Activated naive CD4-positive, alpha-beta T cell treated with anti-CD3 and anti-CD28 coated beads, Interleukin-2, amount 10 ng/mL, durations not matched to agents 7 days and 5 days (primary cell): ENCODE data around the gene EFCAB3.
"Not testable (repeated sequence)": the region's sequence is repeated elsewhere in the genome, so short reads cannot be mapped to it uniquely, and the experiment has no call there.

Experiments used
- CTCF ChIA-PET: fragments of 350-600 bp; sonication (Branson Sonifier 250); formaldehyde crosslinking; loops from one replicate; lab custom pipeline; 2021; ENCODE audit warnings: antibody characterized with exemption; lab: Charles Lee
- DNase-seq: peaks from one replicate; pipeline ENCODE4 v3.0.0-alpha.2; 2020
- H3K27ac Mint-ChIP-seq: one replicate; pipeline ENCODE4 v1.8.0; 2021; ENCODE audit warnings: mild to moderate bottlenecking, moderate library complexity, mixed read lengths
- H3K27me3 Mint-ChIP-seq: one replicate; pipeline ENCODE4 v1.8.0; 2021; ENCODE audit warnings: mild to moderate bottlenecking, mixed read lengths
- H3K36me3 Mint-ChIP-seq: one replicate; pipeline ENCODE4 v1.8.0; 2021; ENCODE audit warnings: mixed read lengths
- H3K4me1 Mint-ChIP-seq: one replicate; pipeline ENCODE4 v1.8.0; 2021; ENCODE audit warnings: mixed read lengths
- H3K4me3 Mint-ChIP-seq: one replicate; pipeline ENCODE4 v1.8.0; 2021; ENCODE audit warnings: mild to moderate bottlenecking, moderate library complexity, mixed read lengths
- H3K9me3 Mint-ChIP-seq: one replicate; pipeline ENCODE4 v1.8.0; 2021; ENCODE audit warnings: mixed read lengths

Gene EFCAB3

GRCh38 chr17:62380253-62380652, at the start of gene EFCAB3:
EFCAB3 (plus strand) TSS chr17:62380553; CDS start chr17:62382980, 2,427 bp downstream.
- CTCF ChIA-PET, result no interaction called here
- Mint-ChIP-seq H3K27me3 (peaks cover 15% of the 10 kb centered on the region), H3K9me3 (no peaks in the 10 kb centered on the region), H3K36me3 (no peaks in the 10 kb centered on the region), H3K4me3 (no peak within 1 kb of the TSS), H3K4me1 (no peaks in the 10 kb centered on the region), H3K27ac (no peak within 1 kb of the TSS)
- no peak for DNase-seq

- CTCF ChIA-PET, result no interaction called here
- Mint-ChIP-seq H3K36me3 (no peaks in the 10 kb centered on the region), H3K4me3 (no peak overlapping the region), H3K27ac (no peak overlapping the region), H3K4me1 (no peaks in the 10 kb centered on the region), H3K27me3 (peaks cover 7% of the 10 kb centered on the region), H3K9me3 (peaks cover 4% of the 10 kb centered on the region)
- no peak for DNase-seq
These were observed 43.8 kb upstream of the EFCAB3 start for GRCh38 chr17:62336527-62336926.

DNA sequence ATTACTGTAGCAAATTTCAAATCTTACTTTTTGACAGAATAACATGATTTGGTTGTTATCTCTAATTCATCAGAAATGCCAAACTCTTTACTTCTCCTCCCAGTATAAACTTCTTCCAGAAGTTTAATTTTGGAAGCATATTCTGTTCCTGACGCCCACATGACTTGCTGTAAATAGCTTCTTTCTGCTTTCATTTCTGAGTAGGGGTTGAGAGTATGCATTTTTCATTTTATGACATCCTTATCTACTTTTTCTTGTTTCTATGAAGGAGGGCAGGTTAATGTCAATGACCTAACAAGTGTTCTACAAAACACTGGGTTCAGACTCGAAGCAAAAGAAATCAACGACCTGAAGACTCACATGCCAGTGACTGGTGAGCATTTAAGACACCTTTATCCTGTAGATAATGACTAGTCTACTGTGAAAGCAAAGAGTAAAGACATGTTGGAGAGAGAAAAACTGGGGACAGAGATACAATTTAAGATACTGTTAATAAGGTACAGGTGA, 36.5 kb upstream of the EFCAB3 start:
- no peaks in the 10 kb centered on the region for H3K9me3 Mint-ChIP-seq
- H3K4me1 Mint-ChIP-seq, result no peaks in the 10 kb centered on the region
- H3K27ac Mint-ChIP-seq, result no peak overlapping the region
- no peak for DNase-seq
- no peak overlapping the region for H3K4me3 Mint-ChIP-seq
- peaks cover 4% of the 10 kb centered on the region for H3K27me3 Mint-ChIP-seq
- H3K36me3 Mint-ChIP-seq, result no peaks in the 10 kb centered on the region
- CTCF ChIA-PET, result no interaction called here

DNA sequence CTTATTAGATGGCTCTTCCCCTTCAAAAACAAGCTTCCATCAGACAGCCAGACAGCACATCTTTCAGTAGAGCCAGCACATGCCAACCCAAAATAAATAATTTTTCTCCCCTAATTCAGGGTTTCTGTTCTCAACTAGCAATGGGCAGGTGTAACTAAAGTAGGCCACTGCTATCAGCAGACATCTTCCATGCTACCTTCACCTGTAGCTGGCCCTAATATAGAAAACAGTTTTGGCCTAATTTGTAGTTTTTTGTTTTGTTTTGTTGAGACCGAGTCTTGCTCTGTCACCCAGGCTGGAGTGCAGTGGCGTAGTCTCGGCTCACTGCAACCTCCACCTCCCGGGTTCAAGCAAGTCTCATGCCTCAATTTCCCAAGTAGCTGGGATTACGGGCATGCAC, 29.2 kb upstream of the EFCAB3 start:
- no peaks in the 10 kb centered on the region for H3K36me3 Mint-ChIP-seq
- H3K4me1 Mint-ChIP-seq, result no peaks in the 10 kb centered on the region
- peaks cover 4% of the 10 kb centered on the region for H3K27me3 Mint-ChIP-seq
- CTCF ChIA-PET, result no interaction called here
- no peak overlapping the region for H3K4me3 Mint-ChIP-seq
- no peak overlapping the region for H3K27ac Mint-ChIP-seq
- H3K9me3 Mint-ChIP-seq, result no peaks in the 10 kb centered on the region
- no peak for DNase-seq

GRCh38 chr17:62366191-62366590, 14.2 kb upstream of the EFCAB3 start:
- no peak overlapping the region for H3K27ac Mint-ChIP-seq
- no peaks in the 10 kb centered on the region for H3K36me3 Mint-ChIP-seq
- no peak for DNase-seq
- CTCF ChIA-PET, result no interaction called here
- H3K4me3 Mint-ChIP-seq, result no peak overlapping the region
- H3K4me1 Mint-ChIP-seq, result no peaks in the 10 kb centered on the region
- no peaks in the 10 kb centered on the region for H3K27me3 Mint-ChIP-seq
- peaks cover 2% of the 10 kb centered on the region for H3K9me3 Mint-ChIP-seq

DNA sequence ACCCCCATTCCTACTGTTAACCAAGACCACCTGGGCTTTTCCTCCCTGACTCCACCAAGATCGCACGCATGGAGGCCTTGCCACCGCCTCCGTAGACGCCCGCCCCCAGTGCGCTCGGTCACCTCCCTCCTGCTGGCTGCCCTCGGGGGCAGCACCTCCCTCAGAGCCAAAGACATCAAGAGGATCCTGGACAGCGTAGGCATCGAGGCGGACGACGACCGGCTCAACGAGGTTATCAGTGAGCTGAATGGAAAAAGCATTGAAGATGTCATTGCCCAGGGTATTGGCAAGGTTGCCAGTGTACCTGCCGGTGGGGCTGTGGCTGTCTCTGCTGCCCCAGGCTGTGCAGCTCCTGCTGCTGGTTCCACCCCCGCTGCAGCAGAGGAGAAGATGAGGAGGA, 1.2 kb downstream of the EFCAB3 start:
- CTCF ChIA-PET, result no interaction called here
- Mint-ChIP-seq H3K36me3 (no peaks in the 10 kb centered on the region), H3K27ac (no peak overlapping the region), H3K27me3 (peaks cover 16% of the 10 kb centered on the region), H3K4me1 (no peaks in the 10 kb centered on the region), H3K9me3 (no peaks in the 10 kb centered on the region), H3K4me3 (no peak overlapping the region)
- DNase-seq, result no peak

DNA sequence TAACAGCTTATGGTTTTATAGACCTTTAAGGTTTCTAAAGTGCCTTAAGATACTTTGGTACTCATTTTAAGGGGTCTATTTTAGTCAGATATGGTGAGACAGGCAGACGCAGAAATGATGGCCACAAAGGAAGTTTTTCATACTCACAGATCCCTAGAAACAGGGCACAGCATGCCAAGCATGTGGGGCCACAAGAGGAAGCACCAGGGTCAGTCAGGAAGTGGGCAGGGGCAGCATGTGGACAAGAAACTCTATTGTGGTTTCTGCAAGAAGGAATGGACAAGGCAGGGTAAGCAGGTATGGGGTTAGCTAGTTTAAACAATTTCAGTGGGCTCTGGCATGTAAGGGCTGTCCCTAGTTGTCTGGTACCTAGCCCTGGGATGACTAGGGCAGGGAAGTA, 8.5 kb downstream of the EFCAB3 start:
- Mint-ChIP-seq H3K36me3 (no peaks in the 10 kb centered on the region), H3K27me3 (peaks cover 4% of the 10 kb centered on the region), H3K4me3 (no peak overlapping the region), H3K4me1 (no peaks in the 10 kb centered on the region), H3K27ac (no peak overlapping the region), H3K9me3 (no peaks in the 10 kb centered on the region)
- CTCF ChIA-PET, result no interaction called here
- no peak for DNase-seq

DNA sequence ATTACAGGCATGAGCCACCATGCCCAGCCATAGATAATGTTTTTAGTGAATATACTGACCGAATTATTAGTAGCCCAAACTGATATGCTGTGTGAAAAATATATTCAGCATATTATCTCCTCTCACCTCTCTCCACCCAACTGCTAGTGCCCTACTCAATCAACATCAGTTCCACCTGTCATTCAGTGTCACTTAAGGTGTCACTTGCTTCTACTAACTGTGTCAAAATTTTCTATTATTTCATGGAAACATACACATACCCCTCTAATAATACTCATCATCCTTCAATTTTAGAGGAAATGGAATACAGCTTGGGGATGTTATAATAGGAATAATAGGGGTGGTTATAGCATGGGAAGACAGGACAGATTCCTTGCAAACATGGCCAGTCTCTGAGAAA, 12.6 kb downstream of the EFCAB3 start:
- Mint-ChIP-seq H3K4me1 (no peaks in the 10 kb centered on the region), H3K9me3 (no peaks in the 10 kb centered on the region), H3K27me3 (peaks cover 6% of the 10 kb centered on the region), H3K27ac (no peak overlapping the region), H3K4me3 (no peak overlapping the region), H3K36me3 (no peaks in the 10 kb centered on the region)
- DNase-seq, result no peak
- CTCF ChIA-PET, result no interaction called here

DNA sequence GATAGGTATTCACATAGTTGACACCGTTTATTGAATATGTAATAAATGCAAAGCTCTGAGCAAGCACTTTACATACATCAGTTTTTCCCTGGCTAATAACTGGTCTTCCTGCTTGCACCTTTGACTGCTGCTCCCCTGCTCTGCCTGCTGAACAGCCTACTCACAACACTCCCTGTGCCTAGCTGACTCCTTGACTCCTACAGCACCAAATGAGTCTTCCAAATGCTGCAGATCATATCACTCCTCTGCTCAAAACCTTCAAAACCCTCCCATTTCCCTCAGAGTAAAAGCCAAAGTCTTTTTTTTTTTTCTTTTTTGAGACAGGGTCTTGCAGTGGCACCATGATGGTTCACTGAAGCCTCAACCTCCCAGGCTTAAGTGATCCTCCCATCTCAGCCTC, 18.5 kb downstream of the EFCAB3 start:
- H3K9me3 Mint-ChIP-seq, result no peaks in the 10 kb centered on the region
- no peak overlapping the region for H3K27ac Mint-ChIP-seq
- CTCF ChIA-PET, result no interaction called here
- H3K36me3 Mint-ChIP-seq, result no peaks in the 10 kb centered on the region
- peaks cover 17% of the 10 kb centered on the region for H3K27me3 Mint-ChIP-seq
- H3K4me1 Mint-ChIP-seq, result no peaks in the 10 kb centered on the region
- H3K4me3 Mint-ChIP-seq, result no peak overlapping the region
- DNase-seq, result no peak

GRCh38 chr17:62405451-62405850, 25.1 kb downstream of the EFCAB3 start:
- Mint-ChIP-seq H3K27ac (no peak overlapping the region), H3K27me3 (peaks cover 18% of the 10 kb centered on the region), H3K36me3 (no peaks in the 10 kb centered on the region), H3K4me3 (no peak overlapping the region), H3K4me1 (no peaks in the 10 kb centered on the region), H3K9me3 (no peaks in the 10 kb centered on the region)
- no peak for DNase-seq
- CTCF ChIA-PET, result interaction anchor here (0.7 kb wide), 1 partner anchor 11 kb away, joined by 3 read pairs; no protein-coding TSS in a partner anchor

DNA sequence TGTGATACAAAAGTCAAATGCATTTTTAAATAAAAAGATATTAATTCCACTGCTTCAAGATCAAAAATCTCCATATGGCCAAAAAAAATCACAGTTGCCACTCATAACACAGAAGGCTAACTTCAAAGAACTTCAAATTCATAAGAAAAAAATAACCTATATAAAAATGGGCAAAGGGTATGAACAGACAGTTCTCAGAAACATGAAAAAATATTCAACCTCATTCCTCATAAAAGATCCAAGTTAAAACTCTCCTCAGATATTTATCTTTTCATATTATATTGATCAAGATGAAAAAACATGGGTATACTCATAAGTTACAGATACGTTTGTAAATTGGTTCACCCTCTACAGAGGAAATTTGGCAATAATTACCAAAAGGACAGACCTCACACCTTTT, 32.7 kb downstream of the EFCAB3 start:
- CTCF ChIA-PET, result not testable (repeated sequence)
- peaks cover 35% of the 10 kb centered on the region for H3K27me3 Mint-ChIP-seq

DNA sequence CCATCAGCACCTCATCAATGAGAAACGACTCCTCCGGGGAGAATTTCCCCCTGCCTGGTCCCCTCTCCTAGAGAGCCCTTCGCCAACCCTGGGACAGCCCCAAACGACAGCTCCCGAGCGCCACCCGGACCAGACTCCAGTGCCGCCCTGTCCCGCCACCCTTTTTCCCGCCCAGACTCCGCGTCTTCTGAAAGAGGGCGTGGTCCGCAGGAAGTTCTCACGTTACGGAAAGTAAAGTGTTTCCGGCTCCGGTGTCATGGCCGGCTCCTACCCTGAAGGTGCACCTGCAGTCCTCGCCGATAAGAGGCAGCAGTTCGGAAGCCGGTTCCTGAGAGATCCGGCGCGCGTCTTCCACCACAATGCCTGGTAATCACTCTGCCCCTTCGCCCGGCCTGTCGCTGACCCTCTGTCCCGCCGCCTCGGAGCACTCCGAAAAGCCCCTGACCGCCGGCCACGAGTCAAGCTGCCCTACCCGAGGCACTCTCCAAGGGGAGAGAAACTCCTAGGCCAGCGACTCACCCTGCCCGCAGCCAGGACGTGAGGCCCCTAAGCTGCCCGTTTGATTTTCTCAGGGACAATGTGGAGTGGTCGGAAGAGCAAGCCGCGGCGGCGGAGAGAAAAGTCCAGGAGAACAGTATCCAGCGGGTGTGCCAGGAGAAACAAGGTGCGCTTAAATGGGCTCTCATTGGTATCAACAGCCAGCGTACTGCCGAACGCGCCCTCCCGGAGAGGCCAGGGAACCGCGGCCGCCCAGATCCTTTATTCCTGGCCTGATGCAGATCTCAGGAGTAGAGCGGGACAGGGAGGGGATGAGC, 43.5 kb downstream of the EFCAB3 start, which contains the start of gene METTL2A:
METTL2A (plus strand) TSS at position 251 of the 815 bp plus-strand sequence; CDS start at position 257, 6 bp downstream.
- DNase-seq, result peak; percentile 94
- H3K27ac Mint-ChIP-seq, result peak within 1 kb of the TSS; percentile 93
- H3K36me3 Mint-ChIP-seq, CTCF ChIA-PET, H3K27me3 Mint-ChIP-seq, H3K9me3 Mint-ChIP-seq: not testable (repeated sequence)
- peak within 1 kb of the TSS; percentile 99 for H3K4me3 Mint-ChIP-seq
- peaks cover 32% of the 10 kb centered on the region for H3K4me1 Mint-ChIP-seq

More for the DNA sequence above, 32.7 kb downstream of the EFCAB3 start:
- H3K4me3 Mint-ChIP-seq, H3K4me1 Mint-ChIP-seq, H3K36me3 Mint-ChIP-seq, DNase-seq, H3K9me3 Mint-ChIP-seq, H3K27ac Mint-ChIP-seq: not testable (repeated sequence)

GRCh38 chr17:62426214-62426613, 45.9 kb downstream of the EFCAB3 start:
- Mint-ChIP-seq H3K36me3 (peaks cover 12% of the 10 kb centered on the region), H3K4me1 (peaks cover 32% of the 10 kb centered on the region)
- H3K27me3 Mint-ChIP-seq, H3K9me3 Mint-ChIP-seq, H3K4me3 Mint-ChIP-seq, CTCF ChIA-PET, H3K27ac Mint-ChIP-seq, DNase-seq: not testable (repeated sequence)

- H3K4me1 Mint-ChIP-seq, H3K4me3 Mint-ChIP-seq, H3K27ac Mint-ChIP-seq, DNase-seq, CTCF ChIA-PET, H3K27me3 Mint-ChIP-seq, H3K9me3 Mint-ChIP-seq: not testable (repeated sequence)
- peaks cover 18% of the 10 kb centered on the region for H3K36me3 Mint-ChIP-seq
These were observed 54.9 kb downstream of the EFCAB3 start for GRCh38 chr17:62435251-62435650.

- H3K27ac Mint-ChIP-seq, H3K27me3 Mint-ChIP-seq, DNase-seq, H3K4me1 Mint-ChIP-seq, H3K9me3 Mint-ChIP-seq, H3K4me3 Mint-ChIP-seq, CTCF ChIA-PET: not testable (repeated sequence)
- H3K36me3 Mint-ChIP-seq, result peaks cover 22% of the 10 kb centered on the region
These were observed 60.8 kb downstream of the EFCAB3 start for GRCh38 chr17:62441181-62441580.
